Hematopoietic multipotent progenitor cell treated with erythropoietin and hydrocortisone succinate and interleukin-3 and kit ligand, for 6 days (in vitro differentiated cells): ENCODE results near the gene ATP9A.
A peak's percentile ranks its signal among the peaks of the same experiment; 100 is the strongest.
"Not testable (repeated sequence)": the region's sequence is repeated elsewhere in the genome, so short reads cannot be mapped to it uniquely, and the experiment has no call there.

ENCODE experiments used
- DNase-seq: peaks from one replicate; pipeline ENCODE4 v3.0.0-alpha.2; 2015

The ATP9A gene

GRCh38 chr20:51648571-51648947, 119.6 kb downstream of the ATP9A start:
- DNase-seq: no peak

GRCh38 chr20:51647674-51648570, 120.3 kb downstream of the ATP9A start:
- DNase-seq: no peak

- not testable (repeated sequence) for DNase-seq
Observed at GRCh38 chr20:51643810-51644209, 124.4 kb downstream of the ATP9A start.

GRCh38 chr20:51643390-51643789, 124.8 kb downstream of the ATP9A start:
- DNase-seq: peak; percentile 76

GRCh38 chr20:51641866-51642265, 126.3 kb downstream of the ATP9A start:
- no peak for DNase-seq

- DNase-seq: no peak
Observed at GRCh38 chr20:51640743-51641142, 127.4 kb downstream of the ATP9A start.

GRCh38 chr20:51639206-51639832, 128.9 kb downstream of the ATP9A start:
- DNase-seq: peak; percentile 81

- DNase-seq: no peak
Observed at GRCh38 chr20:51637241-51637640, 130.9 kb downstream of the ATP9A start.

GRCh38 chr20:51636123-51636522, 132.1 kb downstream of the ATP9A start:
- no peak for DNase-seq

GRCh38 chr20:51635680-51636079, 132.5 kb downstream of the ATP9A start:
- DNase-seq: no peak

- no peak for DNase-seq
Observed at GRCh38 chr20:51634877-51635276, 133.3 kb downstream of the ATP9A start.

GRCh38 chr20:51634257-51634656, 133.9 kb downstream of the ATP9A start:
- no peak for DNase-seq

GRCh38 chr20:51633430-51633829, 134.8 kb downstream of the ATP9A start:
- no peak for DNase-seq

GRCh38 chr20:51631953-51632352, 136.2 kb downstream of the ATP9A start:
- no peak for DNase-seq

GRCh38 chr20:51631011-51631950, 136.9 kb downstream of the ATP9A start:
- peak; percentile 66 for DNase-seq

GRCh38 chr20:51629399-51630058, 138.7 kb downstream of the ATP9A start:
- DNase-seq: no peak

GRCh38 chr20:51628533-51629398, 139.4 kb downstream of the ATP9A start:
- no peak for DNase-seq

GRCh38 chr20:51627586-51627985, 140.6 kb downstream of the ATP9A start:
- no peak for DNase-seq

GRCh38 chr20:51625105-51625504, 143.1 kb downstream of the ATP9A start:
- no peak for DNase-seq

GRCh38 chr20:51624157-51624731, 143.9 kb downstream of the ATP9A start:
- DNase-seq: peak; percentile 88

GRCh38 chr20:51623255-51623654, 144.9 kb downstream of the ATP9A start:
- DNase-seq: no peak
